GM21390 (cell line): ENCODE measurements around the gene PTCSC3.

Source experiments
- ATAC-seq: cut with Tn5 transposase; IDR thresholded peaks from one replicate; pipeline ENCODE4 v1.9.1; 2021; ENCODE audit not compliant: unreplicated experiment

The PTCSC3 gene

DNA sequence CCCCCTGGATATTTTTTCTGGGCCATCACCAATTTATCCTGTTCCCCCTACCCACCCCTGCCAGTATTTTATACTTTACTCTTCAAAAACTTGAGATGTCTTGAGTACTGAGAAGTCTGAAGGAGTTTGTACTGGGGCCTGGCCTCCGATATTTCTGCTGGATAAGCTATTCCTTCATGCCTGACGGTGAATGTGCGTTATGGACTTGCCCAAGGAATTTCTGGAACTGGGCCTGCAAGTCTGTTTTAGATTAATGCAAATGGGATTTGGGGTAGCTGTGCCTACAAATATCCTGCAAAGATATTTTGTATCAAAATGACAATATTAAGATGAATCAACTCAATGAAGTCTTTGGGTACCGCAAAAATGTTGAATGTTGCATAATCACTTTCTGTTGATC, at the start of gene PTCSC3:
PTCSC3 (minus strand) TSS at position 199 of the 400 bp plus-strand sequence.
- no peak for ATAC-seq

DNA sequence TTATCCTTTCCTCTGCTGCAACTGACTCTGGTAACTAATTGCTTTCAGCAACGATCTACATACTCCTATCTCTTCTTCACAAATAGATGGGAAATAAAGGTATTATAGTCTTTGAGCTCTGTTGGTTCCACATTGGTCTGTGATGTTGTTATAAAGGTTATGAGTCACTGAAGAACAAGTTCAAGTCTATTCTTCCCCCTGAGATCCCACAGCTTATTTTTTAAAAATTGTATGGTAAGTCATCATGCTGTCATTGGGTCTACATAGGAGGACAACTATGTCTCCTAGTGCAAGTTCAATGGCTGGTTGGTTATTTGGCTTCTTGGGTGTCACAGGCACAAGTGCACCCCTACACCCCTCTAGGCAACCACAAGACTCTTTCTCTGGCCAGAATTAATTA, 49.6 kb upstream of the PTCSC3 start:
- no peak for ATAC-seq

DNA sequence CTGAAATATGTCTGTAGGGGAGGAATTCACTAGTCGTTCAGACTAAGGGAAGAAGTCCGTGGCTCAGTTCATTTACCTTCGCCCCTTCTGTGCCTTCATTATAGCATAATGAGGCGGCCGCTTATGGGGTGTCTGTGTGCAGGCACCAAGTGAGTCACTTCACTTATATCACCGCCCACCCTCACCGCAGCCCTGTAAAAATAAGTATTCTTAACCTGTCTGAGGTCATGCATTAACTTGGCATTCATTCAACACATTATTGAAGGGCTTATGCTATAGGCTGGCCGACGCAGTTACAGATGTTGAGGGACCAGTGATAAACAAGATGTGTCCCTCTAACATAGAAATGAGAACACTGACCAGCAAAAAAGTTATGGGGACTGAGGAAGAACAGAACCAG, 47.7 kb upstream of the PTCSC3 start:
- ATAC-seq = no peak

GRCh38 chr14:36223558-36223957, 47.0 kb upstream of the PTCSC3 start:
- ATAC-seq = no peak

DNA sequence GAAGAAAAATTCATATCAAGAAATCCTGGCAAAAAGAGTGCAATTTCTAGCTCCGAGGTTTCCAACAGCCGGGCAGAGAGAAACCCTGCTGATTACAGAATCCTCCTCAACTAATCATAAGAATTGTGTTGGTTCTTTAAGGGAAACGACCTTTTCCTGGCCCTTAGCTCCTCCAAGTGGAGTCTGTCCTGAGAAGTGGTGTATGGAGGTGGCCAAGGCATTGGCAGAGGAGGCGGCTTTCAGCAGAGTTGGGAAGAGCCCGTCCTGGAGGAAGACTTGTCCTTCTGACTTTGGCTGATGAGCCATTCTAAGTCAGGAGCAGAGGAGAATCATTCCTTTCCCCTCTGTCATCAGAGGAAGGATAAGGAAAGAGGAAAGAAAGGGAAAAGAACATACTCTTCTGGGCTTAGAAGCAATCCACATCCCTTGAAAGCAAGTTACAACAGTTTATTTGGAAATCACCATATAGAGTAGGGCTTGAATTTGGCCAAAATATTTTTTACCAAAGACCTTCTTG, 46.5 kb upstream of the PTCSC3 start:
- no peak for ATAC-seq

DNA sequence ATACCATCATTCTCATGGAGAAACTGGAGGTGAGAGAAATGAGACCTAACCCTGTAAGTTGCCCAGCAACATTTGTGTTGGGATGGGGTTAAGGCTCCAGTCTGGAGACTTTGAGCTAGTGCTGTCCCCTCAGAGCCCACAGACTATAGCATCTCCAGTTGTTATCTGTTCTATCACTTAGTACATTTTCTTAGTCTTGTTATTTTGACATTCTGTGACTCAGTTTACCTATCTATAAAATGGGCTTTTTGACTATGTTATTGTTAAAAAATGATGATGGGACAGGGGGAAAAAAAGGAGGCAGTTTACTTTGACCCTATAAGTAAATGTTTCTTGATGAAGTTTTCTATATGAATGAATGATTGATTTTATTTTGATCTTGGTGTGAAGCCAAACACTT, 45.8 kb upstream of the PTCSC3 start:
- ATAC-seq = no peak

DNA sequence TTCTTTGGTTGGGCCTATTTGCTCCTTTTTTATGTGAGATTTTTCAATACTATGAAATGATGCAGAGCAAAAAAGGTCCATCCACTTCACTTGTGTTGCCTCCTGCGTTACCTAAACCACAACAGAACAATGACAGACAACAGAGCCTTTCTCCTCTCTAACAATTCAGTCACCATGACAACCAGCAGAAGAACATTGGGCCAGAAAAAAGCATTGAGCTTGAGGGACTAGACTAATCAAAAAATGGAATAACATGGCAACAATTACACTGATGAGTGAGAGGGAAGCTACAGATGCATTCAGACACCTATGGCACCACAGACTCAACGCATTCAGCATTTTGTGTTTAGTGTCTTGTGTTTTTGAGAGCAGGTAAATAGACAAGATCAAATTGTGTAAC, 44.6 kb upstream of the PTCSC3 start:
- ATAC-seq = no peak

- no peak for ATAC-seq
Measured at GRCh38 chr14:36217732-36218131, 41.2 kb upstream of the PTCSC3 start.

GRCh38 chr14:36217027-36217426, 40.5 kb upstream of the PTCSC3 start:
- no peak for ATAC-seq

DNA sequence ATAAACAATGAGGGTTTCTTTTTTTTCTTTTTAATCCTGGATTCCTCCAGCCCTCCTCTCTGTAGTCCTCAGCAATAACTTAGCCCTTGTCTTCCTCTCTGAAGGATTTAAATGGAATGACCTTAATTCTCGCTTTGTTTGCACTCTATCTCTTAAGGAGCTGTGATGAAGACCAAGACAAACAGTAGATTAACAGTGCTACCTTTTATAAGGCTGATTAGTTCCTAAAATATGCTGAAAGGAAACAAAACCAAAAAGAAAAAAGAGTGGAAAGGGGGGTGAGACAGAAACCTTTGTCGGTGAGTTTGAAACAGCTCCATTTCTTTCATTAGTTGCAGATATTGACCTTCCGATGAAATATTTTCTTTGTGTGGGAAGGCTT, 38.7 kb upstream of the PTCSC3 start:
- no peak for ATAC-seq

DNA sequence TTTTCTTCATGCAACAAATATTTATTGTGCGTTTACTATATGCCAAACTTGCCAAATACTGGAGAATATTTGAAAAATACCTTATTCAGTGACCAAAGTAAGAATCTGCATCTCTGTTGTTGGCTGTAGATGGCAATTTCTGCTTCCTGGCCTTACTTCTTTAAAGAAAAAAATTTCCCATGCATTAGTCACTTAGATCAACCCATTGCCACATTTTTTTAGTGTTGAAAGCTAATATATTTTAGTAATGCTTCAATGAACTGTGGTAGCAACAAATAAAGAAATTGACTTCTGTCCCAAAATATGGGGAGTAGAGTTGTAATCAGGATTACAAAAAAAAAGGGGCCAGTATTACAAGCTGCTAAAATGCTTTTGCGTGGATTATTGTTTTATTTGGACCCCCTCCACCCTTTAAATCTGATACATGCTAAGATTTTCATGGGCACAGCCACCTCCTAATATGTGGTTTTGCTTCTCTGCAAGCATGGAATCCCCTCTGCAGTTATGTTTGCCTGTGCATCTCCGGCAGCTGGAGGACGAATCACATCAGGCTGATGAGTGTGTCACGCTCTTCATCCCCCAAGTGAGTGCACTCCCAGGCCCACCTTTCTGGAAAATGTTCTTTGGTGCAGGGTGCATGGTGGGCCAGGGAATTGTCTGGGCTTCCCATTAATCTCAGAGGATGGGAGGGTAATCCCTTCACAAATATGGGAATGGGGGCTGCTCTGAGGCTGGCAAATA, 38.1 kb upstream of the PTCSC3 start:
- no peak for ATAC-seq

DNA sequence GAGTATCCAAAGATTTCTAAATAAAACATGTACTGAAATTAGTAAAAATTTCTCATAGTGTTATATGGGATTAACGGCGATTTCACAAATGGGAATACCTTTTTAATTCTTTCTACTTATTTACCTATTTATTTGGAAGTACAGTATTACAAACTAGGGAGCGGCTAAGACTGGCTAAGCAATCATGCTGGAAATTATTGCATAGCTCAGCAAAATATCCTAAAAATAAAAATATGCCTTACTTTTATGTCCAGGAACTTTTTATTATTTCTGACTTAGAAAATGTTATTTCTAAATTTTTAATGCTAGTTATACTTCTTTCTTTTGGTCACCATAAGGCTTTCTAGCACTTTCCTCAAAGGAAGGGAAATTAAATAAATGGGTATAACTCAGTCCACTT, 36.5 kb upstream of the PTCSC3 start:
- no peak for ATAC-seq

DNA sequence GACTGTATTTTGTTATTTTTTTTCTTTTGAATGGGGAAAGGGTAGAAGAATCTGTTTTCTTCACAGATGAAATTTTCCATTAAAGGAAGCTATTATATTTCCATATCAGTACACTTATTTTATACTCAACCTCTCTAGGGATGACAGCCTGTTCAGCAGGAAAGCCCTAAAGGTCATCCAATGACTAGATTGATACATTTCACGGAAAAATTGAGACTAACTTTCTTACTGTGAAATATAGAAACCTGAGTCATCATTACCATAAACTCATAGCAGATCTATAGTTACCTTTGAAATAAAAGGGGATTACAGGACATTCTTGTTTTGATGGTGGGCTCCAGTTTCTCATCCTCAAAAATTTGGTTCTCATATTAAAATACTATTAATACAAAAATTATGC, 36.1 kb upstream of the PTCSC3 start:
- ATAC-seq = no peak

- ATAC-seq = no peak
Measured at GRCh38 chr14:36208690-36209278, 32.3 kb upstream of the PTCSC3 start.

DNA sequence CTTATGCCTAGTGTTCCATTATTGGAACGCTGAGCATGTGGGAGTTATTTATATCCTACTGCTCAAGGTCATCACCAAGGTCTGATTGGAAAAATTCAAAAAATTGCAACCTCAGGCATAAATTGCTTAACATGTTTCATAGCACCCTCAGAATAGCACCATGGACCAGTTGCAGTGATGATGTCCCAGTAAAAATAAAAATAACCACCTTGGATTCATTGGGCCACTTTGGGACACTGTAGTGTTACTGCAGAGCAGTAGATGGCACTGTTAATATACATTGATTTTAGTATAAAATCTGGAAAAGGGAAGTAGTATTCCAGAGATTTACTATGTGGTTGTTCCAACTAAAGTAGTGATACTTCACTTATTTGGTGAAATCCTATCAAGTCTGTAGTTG, 31.0 kb upstream of the PTCSC3 start:
- ATAC-seq = no peak

GRCh38 chr14:36204461-36205073, 28.0 kb upstream of the PTCSC3 start:
- ATAC-seq = no peak

- ATAC-seq = no peak
Measured at GRCh38 chr14:36198378-36198777, 21.9 kb upstream of the PTCSC3 start.

DNA sequence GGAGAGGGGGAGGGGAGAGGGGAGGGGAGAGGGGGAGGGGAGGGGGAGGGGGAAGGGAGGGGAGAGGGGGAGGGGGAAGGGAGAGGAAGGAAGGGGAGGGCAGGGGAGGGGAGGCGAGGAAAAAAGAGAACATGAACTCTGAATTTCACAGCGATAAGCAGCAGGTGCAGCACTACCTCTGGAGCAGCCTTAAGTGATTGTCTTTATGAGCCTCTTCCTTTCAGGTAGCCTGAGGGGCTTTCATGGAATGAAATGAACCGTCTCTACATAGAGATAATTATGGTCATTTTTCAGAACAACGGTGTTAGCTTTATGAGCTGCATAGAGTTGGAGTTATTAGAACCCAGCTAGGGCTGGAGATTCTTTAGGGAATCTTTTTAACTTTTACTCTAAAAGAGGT, 18.1 kb upstream of the PTCSC3 start:
- no peak for ATAC-seq

DNA sequence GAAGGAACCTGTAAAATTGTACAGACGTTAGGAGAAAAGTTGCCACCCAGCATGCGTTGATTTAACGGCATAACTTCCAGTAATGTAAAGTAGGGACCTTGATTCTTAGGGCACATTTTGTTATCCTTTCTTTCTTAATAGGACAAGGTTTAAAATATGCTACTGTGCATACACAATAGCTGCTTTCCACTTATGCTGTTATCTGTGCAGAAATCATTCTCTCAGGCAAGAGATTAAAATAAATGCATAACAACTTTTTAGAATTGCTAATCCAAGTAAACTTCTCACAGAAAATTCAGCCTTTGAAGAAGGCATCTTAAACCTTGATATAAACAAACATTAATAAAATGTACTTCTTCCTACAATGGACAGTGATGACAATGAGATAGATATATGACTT, 16.0 kb upstream of the PTCSC3 start:
- no peak for ATAC-seq

- ATAC-seq = no peak
Measured at GRCh38 chr14:36183402-36183801, 6.9 kb upstream of the PTCSC3 start.

GRCh38 chr14:36181417-36181816, 4.9 kb upstream of the PTCSC3 start:
- no peak for ATAC-seq

DNA sequence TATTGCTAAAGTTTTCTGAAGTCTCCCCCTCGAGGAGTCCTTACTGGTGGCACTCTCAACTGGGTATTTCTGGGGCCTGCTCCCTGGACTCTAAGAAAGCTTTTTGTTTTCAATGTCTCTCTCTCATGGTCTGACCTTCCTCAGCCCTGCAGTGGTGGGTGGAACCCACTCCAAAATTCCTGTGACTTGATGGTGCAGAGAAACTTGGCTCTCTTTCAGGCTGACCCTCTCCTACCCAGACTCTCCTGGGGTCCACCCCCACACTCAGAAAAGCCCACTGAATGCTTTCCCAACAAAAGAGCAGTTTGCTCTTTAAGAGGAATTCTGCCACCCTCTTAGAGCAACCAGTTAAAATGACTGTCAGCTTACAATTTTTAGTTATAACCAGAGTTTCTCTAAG, 967 bp upstream of the PTCSC3 start:
- ATAC-seq = no peak
